Right atrium auricular region (tissue), 2 donors: ENCODE data around the gene ATP5F1C. TPM values are rescaled to one million over a fixed set of nuclear protein-coding genes. Genes with fewer than 3 reads are reported as not detected.
"Not testable (repeated sequence)": the region's sequence is repeated elsewhere in the genome, so short reads cannot be mapped to it uniquely, and the experiment has no call there.

ENCODE experiments used
- DNase-seq: peaks from one replicate; pipeline ENCODE4 v3.0.0-alpha.2; 2019; ENCODE audit warnings: low spot score
- H3K27ac ChIP-seq, 2 donors: fragments of 200-600 bp; sonication (generic); 1 replicate in 1 of 2; 2 replicates in 1 of 2; pipeline ENCODE4 v1.5.1; 2016 to 2019
- H3K27me3 ChIP-seq, 2 donors: fragments of 200-600 bp; sonication (generic); one replicate each; pipeline versions ENCODE4 v1.5.1 to v1.6.0; 2017 to 2019
- H3K36me3 ChIP-seq: fragments of 200-600 bp; sonication (generic); one replicate; pipeline ENCODE4 v1.5.1; 2016
- H3K4me1 ChIP-seq, 2 donors: fragments of 200-600 bp; sonication (generic); one replicate each; pipeline versions ENCODE4 v1.5.1 to v1.6.0; 2017 to 2019
- H3K4me3 ChIP-seq, 2 donors: fragments of 200-600 bp; sonication (generic); 1 replicate in 1 of 2; 2 replicates in 1 of 2; pipeline ENCODE4 v1.5.1; 2017 to 2019; ENCODE audit warnings: mild to moderate bottlenecking in 1 of 2, moderate library complexity in 1 of 2
- H3K9me3 ChIP-seq, 2 donors: fragments of 200-600 bp; sonication (generic); one replicate each; pipeline ENCODE4 v1.5.1; 2019
- CTCF ChIP-seq, 2 donors: fragments of 200-600 bp; sonication (generic); IDR thresholded peaks; one replicate each; pipeline ENCODE4 v1.5.1; 2019; ENCODE audit warnings: antibody characterized with exemption in 2 of 2
- total RNA-seq, 2 donors: library from RNA; depleted of rRNA; stranded (reverse); fragments of >200 nt; gene quantifications; one replicate each; pipeline ENCODE4 v1.1.0, GENCODE V29; 2016

Gene ATP5F1C
- total RNA-seq, 2 donors from 2014 or later = 478 to 891 TPM

- peaks cover 0 to 5% of the 10 kb centered on the region in 2 donors for H3K4me1 ChIP-seq
- no peaks in the 10 kb centered on the region for H3K27me3 ChIP-seq
- H3K4me3 ChIP-seq = no peak overlapping the region
- TF ChIP-seq CTCF (IDR thresholded peaks at IDR 0.05) = no peak
- no peaks in the 10 kb centered on the region for H3K9me3 ChIP-seq
- DNase-seq = no peak
- peaks cover 19% of the 10 kb centered on the region for H3K36me3 ChIP-seq
- H3K27ac ChIP-seq = no peak overlapping the region
Measured at GRCh38 chr10:7773845-7774801, 13.9 kb upstream of the ATP5F1C start.

- no peak overlapping the region for H3K27ac ChIP-seq
- no peak overlapping the region for H3K4me3 ChIP-seq
- peaks cover 35% of the 10 kb centered on the region for H3K36me3 ChIP-seq
- peaks cover 0 to 5% of the 10 kb centered on the region in 2 donors for H3K4me1 ChIP-seq
- H3K9me3 ChIP-seq = no peaks in the 10 kb centered on the region
- no peak for TF ChIP-seq CTCF (IDR thresholded peaks at IDR 0.05)
- DNase-seq = no peak
- no peaks in the 10 kb centered on the region for H3K27me3 ChIP-seq
Measured at GRCh38 chr10:7776777-7777176, 11.2 kb upstream of the ATP5F1C start.

- not testable (repeated sequence) for H3K4me3 ChIP-seq, H3K9me3 ChIP-seq, H3K27me3 ChIP-seq, DNase-seq, H3K27ac ChIP-seq
- H3K4me1 ChIP-seq = peaks cover 0 to 11% of the 10 kb centered on the region in 2 donors
- H3K36me3 ChIP-seq = peaks cover 35% of the 10 kb centered on the region
Measured at GRCh38 chr10:7782194-7782593, 5.8 kb upstream of the ATP5F1C start.

GRCh38 chr10:7786430-7786829 lies 1.5 kb upstream of the ATP5F1C start:
- Histone ChIP-seq H3K9me3 (no peaks in the 10 kb centered on the region), H3K27ac (no peak overlapping the region), H3K4me3 (no peak overlapping the region), H3K36me3 (no peaks in the 10 kb centered on the region), H3K4me1 (peaks cover 0 to 39% of the 10 kb centered on the region in 2 donors), H3K27me3 (no peaks in the 10 kb centered on the region)
- no peak for DNase-seq
- TF ChIP-seq CTCF (IDR thresholded peaks at IDR 0.05) = no peak

GRCh38 chr10:7787150-7787856 lies 674 bp upstream of the ATP5F1C start:
- peak overlapping the region; percentile 90 to 96 for H3K27ac ChIP-seq
- peak overlapping the region; percentile 94 to 97 for H3K4me3 ChIP-seq
- no peaks in the 10 kb centered on the region for H3K36me3 ChIP-seq
- DNase-seq = no peak
- TF ChIP-seq CTCF (IDR thresholded peaks at IDR 0.05) = no peak
- H3K9me3 ChIP-seq = no peaks in the 10 kb centered on the region
- no peaks in the 10 kb centered on the region for H3K27me3 ChIP-seq
- peaks cover 0 to 48% of the 10 kb centered on the region in 2 donors for H3K4me1 ChIP-seq

DNA sequence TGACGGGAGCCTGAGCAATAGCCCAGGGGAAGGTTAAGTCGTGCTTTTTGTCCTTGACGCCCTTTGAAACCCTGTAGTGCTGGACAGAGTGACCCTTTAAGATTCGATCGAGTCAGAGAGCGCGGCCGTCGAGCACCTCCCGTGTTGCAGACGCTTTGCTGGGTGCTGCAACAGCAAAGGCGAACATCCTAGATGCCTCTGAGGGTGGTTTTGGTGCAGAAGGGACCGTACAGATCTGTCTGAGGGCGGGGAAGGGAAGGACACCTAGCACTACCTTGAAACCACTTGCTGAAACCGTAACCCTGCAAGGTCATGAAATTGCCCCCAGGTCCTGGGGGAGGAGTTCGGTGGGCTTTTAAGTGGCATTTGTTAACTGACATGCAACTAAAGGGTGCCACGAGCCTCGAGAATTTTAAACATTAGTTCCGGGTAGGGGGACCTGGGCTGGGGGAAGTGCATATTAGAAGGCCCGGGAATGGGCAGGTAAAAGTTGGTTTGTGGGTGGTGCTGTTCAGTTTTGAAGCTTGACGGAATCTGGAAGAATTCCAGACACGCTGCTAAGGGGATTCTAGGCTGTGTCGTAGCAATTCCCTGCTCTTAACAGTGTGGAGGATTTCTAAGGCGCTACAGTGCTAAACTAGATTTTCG lies 786 bp downstream of the ATP5F1C start:
- TF ChIP-seq CTCF (IDR thresholded peaks at IDR 0.05) = no peak
- peak overlapping the region; percentile 94 to 97 for H3K4me3 ChIP-seq
- H3K4me1 ChIP-seq = peaks cover 0 to 62% of the 10 kb centered on the region in 2 donors
- H3K27ac ChIP-seq = peak overlapping the region; percentile 90 to 96
- no peaks in the 10 kb centered on the region for H3K27me3 ChIP-seq
- no peaks in the 10 kb centered on the region for H3K36me3 ChIP-seq
- no peaks in the 10 kb centered on the region for H3K9me3 ChIP-seq
- DNase-seq = no peak
